22Rv1 (cell line): ENCODE results near the gene GNA15.

Source experiments
- H3K27ac ChIP-seq: fragments of 450-650 bp; 2 replicates; pipeline ENCODE4 v1.5.1; 2017
- ZFX ChIP-seq: fragments of 450-650 bp; IDR thresholded peaks from 2 replicates; pipeline ENCODE4 v1.6.1; 2017; ENCODE audit warnings: antibody characterized with exemption, borderline replicate concordance
- TF ChIP-seq, protein P1 (sequence below): fragments of 450-650 bp; IDR thresholded peaks from 2 replicates; pipeline ENCODE4 v1.5.1; 2017; ENCODE audit warnings: mild to moderate bottlenecking

The GNA15 gene

DNA sequence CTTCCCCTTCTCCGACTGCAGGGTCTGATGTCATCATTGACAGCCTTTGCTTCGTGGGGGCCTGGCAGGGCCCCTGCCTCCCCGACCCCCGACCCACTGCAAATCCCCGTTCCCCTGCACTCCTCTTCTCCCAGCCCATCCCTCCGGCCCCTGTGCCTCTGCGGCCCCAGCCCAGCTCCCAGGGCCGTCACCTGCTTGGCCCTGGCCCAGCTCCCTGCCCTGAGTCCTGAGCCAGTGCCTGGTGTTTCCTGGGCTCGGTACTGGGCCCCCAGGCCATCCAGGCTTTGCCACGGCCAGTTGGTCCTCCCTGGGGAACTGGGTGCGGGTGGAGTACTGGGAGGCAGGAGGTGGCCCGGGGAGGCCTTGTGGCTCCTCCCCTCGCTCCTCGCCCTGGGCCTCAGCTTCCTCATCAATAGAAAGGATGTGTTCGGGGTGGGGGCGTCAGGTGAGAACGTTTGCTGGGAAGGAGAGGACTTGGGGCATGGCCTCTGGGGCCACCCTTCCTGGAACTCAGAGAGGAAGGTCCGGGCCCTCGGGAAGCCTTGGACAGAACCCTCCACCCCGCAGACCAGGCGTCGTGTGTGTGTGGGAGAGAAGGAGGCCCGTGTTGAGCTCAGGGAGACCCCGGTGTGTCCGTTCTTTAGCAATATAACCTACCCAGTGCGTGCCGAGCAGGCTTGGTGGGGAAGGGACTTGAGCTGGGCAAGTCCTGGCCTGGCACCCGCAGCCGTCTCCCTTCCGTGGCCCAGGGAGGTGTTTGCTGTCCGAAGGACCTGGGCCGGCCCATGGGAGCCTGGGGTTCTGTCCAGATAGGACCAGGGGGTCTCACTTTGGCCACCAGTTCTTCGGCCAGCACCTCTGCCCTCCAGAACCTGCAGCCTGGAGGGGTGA, 72.7 kb downstream of the GNA15 start:
- no peak for TF ChIP-seq ZFX

DNA sequence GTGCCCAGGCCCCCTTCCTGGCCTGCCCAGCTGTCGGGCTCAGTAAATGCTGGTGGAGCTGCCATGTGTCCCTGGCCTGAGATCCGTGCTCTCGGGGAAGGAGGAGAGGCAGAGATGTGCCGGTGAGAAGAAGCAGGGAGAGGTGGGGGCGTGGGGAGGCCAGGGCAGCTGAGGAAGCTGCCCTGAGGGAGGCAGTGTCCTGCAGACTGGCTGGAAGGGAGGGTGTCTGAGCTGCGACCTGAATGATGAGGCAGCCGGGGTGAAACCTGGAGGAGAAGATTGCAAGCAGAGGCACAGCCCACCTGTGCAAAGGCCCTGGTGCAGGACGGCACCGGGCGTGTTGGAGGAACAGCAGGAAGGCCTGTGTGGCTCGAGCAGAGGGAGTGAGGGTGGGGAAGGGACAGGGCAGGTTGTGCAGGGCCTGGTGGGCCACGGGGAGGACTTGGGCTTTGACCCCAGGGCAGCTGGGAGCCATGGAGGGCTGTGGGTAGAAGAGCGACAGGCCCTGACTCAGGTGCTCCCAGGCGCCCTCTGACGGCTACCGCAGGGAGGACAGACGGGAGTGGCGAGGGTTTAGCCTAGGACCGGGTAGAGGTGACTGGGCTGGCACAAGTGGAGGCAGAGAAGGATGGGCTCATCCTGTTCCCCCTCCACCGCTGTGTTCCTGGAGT, 74.6 kb downstream of the GNA15 start:
- H3K27ac ChIP-seq: no peak overlapping the region
- TF ChIP-seq, protein P1, sequence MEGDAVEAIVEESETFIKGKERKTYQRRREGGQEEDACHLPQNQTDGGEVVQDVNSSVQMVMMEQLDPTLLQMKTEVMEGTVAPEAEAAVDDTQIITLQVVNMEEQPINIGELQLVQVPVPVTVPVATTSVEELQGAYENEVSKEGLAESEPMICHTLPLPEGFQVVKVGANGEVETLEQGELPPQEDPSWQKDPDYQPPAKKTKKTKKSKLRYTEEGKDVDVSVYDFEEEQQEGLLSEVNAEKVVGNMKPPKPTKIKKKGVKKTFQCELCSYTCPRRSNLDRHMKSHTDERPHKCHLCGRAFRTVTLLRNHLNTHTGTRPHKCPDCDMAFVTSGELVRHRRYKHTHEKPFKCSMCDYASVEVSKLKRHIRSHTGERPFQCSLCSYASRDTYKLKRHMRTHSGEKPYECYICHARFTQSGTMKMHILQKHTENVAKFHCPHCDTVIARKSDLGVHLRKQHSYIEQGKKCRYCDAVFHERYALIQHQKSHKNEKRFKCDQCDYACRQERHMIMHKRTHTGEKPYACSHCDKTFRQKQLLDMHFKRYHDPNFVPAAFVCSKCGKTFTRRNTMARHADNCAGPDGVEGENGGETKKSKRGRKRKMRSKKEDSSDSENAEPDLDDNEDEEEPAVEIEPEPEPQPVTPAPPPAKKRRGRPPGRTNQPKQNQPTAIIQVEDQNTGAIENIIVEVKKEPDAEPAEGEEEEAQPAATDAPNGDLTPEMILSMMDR: peak; percentile 78
- TF ChIP-seq ZFX: no peak

More for the DNA sequence above, 72.7 kb downstream of the GNA15 start:
- no peak overlapping the region for H3K27ac ChIP-seq

DNA sequence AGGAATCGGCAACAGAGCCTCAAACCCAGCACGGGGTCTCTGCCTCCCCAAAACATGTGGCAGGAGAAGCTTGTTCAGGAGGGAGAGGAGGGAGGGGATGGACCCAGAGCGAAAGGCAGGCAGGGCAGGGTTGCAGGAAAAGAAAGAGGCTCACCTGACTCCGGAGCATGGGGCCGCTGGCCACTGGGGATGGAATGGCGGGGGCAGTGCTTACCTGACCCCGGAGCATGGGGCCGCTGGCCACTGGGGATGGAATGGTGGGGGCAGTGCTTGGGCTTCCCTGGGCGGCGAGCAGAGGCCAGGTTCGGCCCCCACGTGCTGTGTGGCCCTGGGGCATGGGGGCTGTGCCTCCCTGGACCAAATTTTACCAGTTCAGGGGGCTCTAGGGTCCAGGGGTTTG, 75.4 kb downstream of the GNA15 start:
- H3K27ac ChIP-seq: no peak overlapping the region
- no peak for TF ChIP-seq ZFX
- TF ChIP-seq, protein P1: no peak

DNA sequence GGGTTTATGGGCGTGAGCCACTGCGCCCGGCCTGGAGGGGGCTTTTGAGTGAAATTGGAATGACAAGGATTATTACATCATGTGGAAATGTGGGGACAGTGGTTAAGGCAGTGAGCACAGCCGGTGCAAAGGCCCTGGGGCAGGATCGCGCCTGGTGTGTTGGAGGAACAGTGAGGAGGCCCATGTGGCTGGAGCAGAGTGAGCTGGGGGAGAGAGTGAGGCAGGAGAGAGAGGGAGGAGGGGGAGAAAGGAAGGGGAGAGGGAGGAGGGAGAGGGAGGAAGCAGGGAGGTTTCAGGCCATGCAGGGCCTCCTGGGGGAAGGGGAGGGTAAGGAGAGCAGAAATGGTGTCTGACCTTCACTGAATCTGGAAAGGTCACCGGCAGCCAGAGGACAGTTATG, 77.3 kb downstream of the GNA15 start:
- no peak overlapping the region for H3K27ac ChIP-seq
- TF ChIP-seq, protein P1: no peak
- TF ChIP-seq ZFX: no peak
